ENCODE results near the gene ZNF506. TPM values are rescaled to one million over a fixed set of nuclear protein-coding genes. Genes with fewer than 3 reads are reported as not detected.

ZNF506 gene
- total and polyA plus RNA-seq, 2 donors (not counting 3 experiments of a cell fraction or from before 2014, with no cell fraction given), result 6.4 to 10.7 TPM

GRCh38 chr19:19748249-19748938 is 73.2 kb downstream of the ZNF506 start:
- H3K27me3 ChIP-seq (ENCODE audit: control insufficient read depth in 2 of 2, insufficient read depth in 2 of 2, low read length in 2 of 2), result no peaks in the 10 kb centered on the region
- no peaks in the 10 kb centered on the region for H3K4me1 ChIP-seq (ENCODE audit: control insufficient read depth, extremely low read depth, insufficient read depth, low read length)
- H3K9me1 ChIP-seq (replicated peaks; ENCODE audit: control insufficient read depth, extremely low read depth, insufficient read depth, low read length), result no peaks in the 10 kb centered on the region
- FAIRE-seq, result no peak
- intact Hi-C loops (cut with micrococcal nuclease) (no loop called here), dilution Hi-C loops (cut with MboI; ENCODE audit: extremely low pct_ligation_motif_present, low sequenced_read_pairs) (no loop called here)
- POLR2A ChIA-PET, result no interaction called here
- CTCF ChIA-PET, result no interaction called here
- no peak for DNase-seq (ENCODE audit: low read depth, low spot score)
- TF ChIP-seq, protein P1, sequence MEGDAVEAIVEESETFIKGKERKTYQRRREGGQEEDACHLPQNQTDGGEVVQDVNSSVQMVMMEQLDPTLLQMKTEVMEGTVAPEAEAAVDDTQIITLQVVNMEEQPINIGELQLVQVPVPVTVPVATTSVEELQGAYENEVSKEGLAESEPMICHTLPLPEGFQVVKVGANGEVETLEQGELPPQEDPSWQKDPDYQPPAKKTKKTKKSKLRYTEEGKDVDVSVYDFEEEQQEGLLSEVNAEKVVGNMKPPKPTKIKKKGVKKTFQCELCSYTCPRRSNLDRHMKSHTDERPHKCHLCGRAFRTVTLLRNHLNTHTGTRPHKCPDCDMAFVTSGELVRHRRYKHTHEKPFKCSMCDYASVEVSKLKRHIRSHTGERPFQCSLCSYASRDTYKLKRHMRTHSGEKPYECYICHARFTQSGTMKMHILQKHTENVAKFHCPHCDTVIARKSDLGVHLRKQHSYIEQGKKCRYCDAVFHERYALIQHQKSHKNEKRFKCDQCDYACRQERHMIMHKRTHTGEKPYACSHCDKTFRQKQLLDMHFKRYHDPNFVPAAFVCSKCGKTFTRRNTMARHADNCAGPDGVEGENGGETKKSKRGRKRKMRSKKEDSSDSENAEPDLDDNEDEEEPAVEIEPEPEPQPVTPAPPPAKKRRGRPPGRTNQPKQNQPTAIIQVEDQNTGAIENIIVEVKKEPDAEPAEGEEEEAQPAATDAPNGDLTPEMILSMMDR (IDR thresholded peaks at IDR 0.05; ENCODE audit: extremely low read depth in 1 of 2, insufficient read depth in 1 of 2, low read depth in 1 of 2, low read length in 2 of 2), result no peak
- TF ChIP-seq JUN (IDR thresholded peaks at IDR 0.05; ENCODE audit: borderline replicate concordance, insufficient read depth, insufficient read length, low read depth) (no peak), POLR2A (IDR thresholded peaks at IDR 0.05; ENCODE audit: low read depth, low read length) (no peak), GATA2 (IDR thresholded peaks at IDR 0.05; ENCODE audit: insufficient read depth, insufficient read length, low read depth, low read length) (no peak), POLR2AphosphoS5 (IDR thresholded peaks at IDR 0.05; ENCODE audit: insufficient read depth, low read depth, low read length) (no peak), MYC (IDR thresholded peaks at IDR 0.05; ENCODE audit: low read depth, low read length) (no peak), FOS (IDR thresholded peaks at IDR 0.05; ENCODE audit: borderline replicate concordance, insufficient read depth, low read length) (no peak), EZH2 (IDR thresholded peaks at IDR 0.05; ENCODE audit: borderline replicate concordance, low read depth, low read length, severe bottlenecking) (no peak)
- TF ChIP-seq, protein P2, sequence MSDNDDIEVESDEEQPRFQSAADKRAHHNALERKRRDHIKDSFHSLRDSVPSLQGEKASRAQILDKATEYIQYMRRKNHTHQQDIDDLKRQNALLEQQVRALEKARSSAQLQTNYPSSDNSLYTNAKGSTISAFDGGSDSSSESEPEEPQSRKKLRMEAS (IDR thresholded peaks at IDR 0.05; ENCODE audit: insufficient read depth, insufficient read length), result no peak
- H3K4me2 ChIP-seq (ENCODE audit: insufficient read depth, low read length), result no peak overlapping the region
- no peak overlapping the region for H3K27ac ChIP-seq (ENCODE audit: insufficient read depth, low read depth, low read length)
- H4K20me1 ChIP-seq (replicated peaks; ENCODE audit: control insufficient read depth, extremely low read depth, insufficient read depth, low read length), result no peaks in the 10 kb centered on the region
- H3K9ac ChIP-seq (replicated peaks; ENCODE audit: extremely low read depth, insufficient read depth, low read length), result no peak overlapping the region
- no TSS peak for BruUV-seq (replicated peaks)
- no peaks in the 10 kb centered on the region for H3K36me3 ChIP-seq (ENCODE audit: control insufficient read depth in 2 of 2, extremely low read depth in 1 of 2, insufficient read depth in 2 of 2, low read length in 2 of 2)
- H3K9me3 ChIP-seq (replicated peaks; ENCODE audit: control insufficient read depth, insufficient read depth, low read length), result peaks cover 2% of the 10 kb centered on the region
- H2AFZ ChIP-seq (ENCODE audit: low read depth, low read length), result no peak overlapping the region
- no peaks in the 10 kb centered on the region for H3K79me2 ChIP-seq (ENCODE audit: control insufficient read depth, insufficient read depth, low read length)
- H3K4me3 ChIP-seq (replicated peaks in 1 of 3; ENCODE audit: insufficient read depth in 1 of 3, low read depth in 1 of 3, low read length in 3 of 3), result no peak overlapping the region

Measured in endothelial cell of umbilical vein (primary cell).